ENCODE results near the gene CDH8. TPM values are rescaled to one million over a fixed set of nuclear protein-coding genes. Genes with fewer than 3 reads are reported as not detected.
A peak's percentile ranks its signal among the peaks of the same experiment; 100 is the strongest.

The CDH8 gene
- total RNA-seq, 1 experiment from 2014 or later = not detected

- DNase-seq = no peak
- intact Hi-C loops (cut with micrococcal nuclease; ENCODE audit: unreplicated experiment) = no loop called here
- Mint-ChIP-seq H3K27me3 (ENCODE audit: unreplicated experiment) (no peaks in the 10 kb centered on the region), H3K27ac (ENCODE audit: unreplicated experiment) (no peak overlapping the region), H3K9me3 (ENCODE audit: low read depth, unreplicated experiment) (peaks cover 6% of the 10 kb centered on the region), H3K4me1 (ENCODE audit: low read depth, unreplicated experiment) (no peaks in the 10 kb centered on the region), H3K4me3 (ENCODE audit: low read depth, unreplicated experiment) (no peak overlapping the region), H3K36me3 (ENCODE audit: insufficient read depth, unreplicated experiment) (no peaks in the 10 kb centered on the region)
- no TSS peak for BruUV-seq (replicated peaks)
- TF ChIP-seq CTCF (IDR thresholded peaks at IDR 0.05; ENCODE audit: unreplicated experiment) = peak; percentile 14
- CTCF ChIA-PET = no interaction called here
These were observed 32.5 kb upstream of the CDH8 start for GRCh38 chr16:62068747-62069146.

GRCh38 chr16:62067981-62068380, 31.7 kb upstream of the CDH8 start:
- no peak for DNase-seq
- H3K27ac Mint-ChIP-seq (ENCODE audit: unreplicated experiment) = no peak overlapping the region
- H3K9me3 Mint-ChIP-seq (ENCODE audit: low read depth, unreplicated experiment) = peaks cover 6% of the 10 kb centered on the region
- BruUV-seq (replicated peaks) = no TSS peak
- no peak overlapping the region for H3K4me3 Mint-ChIP-seq (ENCODE audit: low read depth, unreplicated experiment)
- H3K4me1 Mint-ChIP-seq (ENCODE audit: low read depth, unreplicated experiment) = no peaks in the 10 kb centered on the region
- no peaks in the 10 kb centered on the region for H3K27me3 Mint-ChIP-seq (ENCODE audit: unreplicated experiment)
- TF ChIP-seq CTCF (IDR thresholded peaks at IDR 0.05; ENCODE audit: unreplicated experiment) = no peak
- CTCF ChIA-PET = no interaction called here
- intact Hi-C loops (cut with micrococcal nuclease; ENCODE audit: unreplicated experiment) = no loop called here
- H3K36me3 Mint-ChIP-seq (ENCODE audit: insufficient read depth, unreplicated experiment) = no peaks in the 10 kb centered on the region

- intact Hi-C loops (cut with micrococcal nuclease; ENCODE audit: unreplicated experiment) = no loop called here
- Mint-ChIP-seq H3K4me1 (ENCODE audit: low read depth, unreplicated experiment) (no peaks in the 10 kb centered on the region), H3K4me3 (ENCODE audit: low read depth, unreplicated experiment) (no peak overlapping the region), H3K27me3 (ENCODE audit: unreplicated experiment) (no peaks in the 10 kb centered on the region), H3K9me3 (ENCODE audit: low read depth, unreplicated experiment) (no peaks in the 10 kb centered on the region), H3K27ac (ENCODE audit: unreplicated experiment) (no peak overlapping the region), H3K36me3 (ENCODE audit: insufficient read depth, unreplicated experiment) (no peaks in the 10 kb centered on the region)
- no peak for DNase-seq
- TF ChIP-seq CTCF (IDR thresholded peaks at IDR 0.05; ENCODE audit: unreplicated experiment) = no peak
- BruUV-seq (replicated peaks) = no TSS peak
- CTCF ChIA-PET = no interaction called here
These were observed 30.9 kb upstream of the CDH8 start for GRCh38 chr16:62067182-62067581.

GRCh38 chr16:62066747-62067146, 30.5 kb upstream of the CDH8 start:
- Mint-ChIP-seq H3K27me3 (ENCODE audit: unreplicated experiment) (no peaks in the 10 kb centered on the region), H3K36me3 (ENCODE audit: insufficient read depth, unreplicated experiment) (no peaks in the 10 kb centered on the region), H3K9me3 (ENCODE audit: low read depth, unreplicated experiment) (no peaks in the 10 kb centered on the region), H3K27ac (ENCODE audit: unreplicated experiment) (no peak overlapping the region), H3K4me3 (ENCODE audit: low read depth, unreplicated experiment) (no peak overlapping the region), H3K4me1 (ENCODE audit: low read depth, unreplicated experiment) (no peaks in the 10 kb centered on the region)
- intact Hi-C loops (cut with micrococcal nuclease; ENCODE audit: unreplicated experiment) = no loop called here
- no TSS peak for BruUV-seq (replicated peaks)
- DNase-seq = no peak
- no peak for TF ChIP-seq CTCF (IDR thresholded peaks at IDR 0.05; ENCODE audit: unreplicated experiment)
- CTCF ChIA-PET = no interaction called here

GRCh38 chr16:62064173-62064572, 27.9 kb upstream of the CDH8 start:
- BruUV-seq (replicated peaks) = no TSS peak
- TF ChIP-seq CTCF (IDR thresholded peaks at IDR 0.05; ENCODE audit: unreplicated experiment) = no peak
- no peaks in the 10 kb centered on the region for H3K36me3 Mint-ChIP-seq (ENCODE audit: insufficient read depth, unreplicated experiment)
- intact Hi-C loops (cut with micrococcal nuclease; ENCODE audit: unreplicated experiment) = no loop called here
- no peaks in the 10 kb centered on the region for H3K4me1 Mint-ChIP-seq (ENCODE audit: low read depth, unreplicated experiment)
- H3K9me3 Mint-ChIP-seq (ENCODE audit: low read depth, unreplicated experiment) = no peaks in the 10 kb centered on the region
- CTCF ChIA-PET = no interaction called here
- H3K4me3 Mint-ChIP-seq (ENCODE audit: low read depth, unreplicated experiment) = no peak overlapping the region
- no peak overlapping the region for H3K27ac Mint-ChIP-seq (ENCODE audit: unreplicated experiment)
- no peak for DNase-seq
- no peaks in the 10 kb centered on the region for H3K27me3 Mint-ChIP-seq (ENCODE audit: unreplicated experiment)

All from Calu3 (cell line).